H1 (cell line): Measurements from ENCODE around the gene SRRM3. TPM values are rescaled to one million over a fixed set of nuclear protein-coding genes. Genes with fewer than 3 reads are reported as not detected.

Experiments used
- BACH1 ChIP-seq: IDR thresholded peaks from 2 replicates; pipeline ENCODE4 v1.6.1; 2012; ENCODE audit warnings: low read length, improper control_type of control experiment
- BCL11A ChIP-seq, 2 experiments: IDR thresholded peaks; one replicate each; pipeline ENCODE4 v1.6.1; 2011; ENCODE audit warnings: low read depth in 2 of 2, low read length in 2 of 2, mild to moderate bottlenecking in 2 of 2
- CBX8 ChIP-seq: fragments of 300-800, 300-1000 bp; sonication (generic); IDR thresholded peaks from 2 replicates; pipeline ENCODE4 v1.7.1; 2016; ENCODE audit warnings: low read depth, low read length, borderline replicate concordance
- FOSL1 ChIP-seq: IDR thresholded peaks from 2 replicates; pipeline ENCODE4 v1.6.1; 2011; ENCODE audit warnings: mild to moderate bottlenecking, low read depth, low read length, moderate library complexity; ENCODE audit not compliant: insufficient read depth
- NANOG ChIP-seq: IDR thresholded peaks from 2 replicates; pipeline ENCODE4 v1.6.1; 2011; ENCODE audit warnings: low read length, low read depth, mild to moderate bottlenecking, inconsistent platforms; ENCODE audit not compliant: insufficient read depth, poor library complexity, severe bottlenecking
- RXRA ChIP-seq: IDR thresholded peaks from 2 replicates; pipeline ENCODE4 v1.6.1; 2011; ENCODE audit warnings: low read depth, mild to moderate bottlenecking, low read length, moderate library complexity; ENCODE audit not compliant: insufficient read depth
- SIN3A ChIP-seq, 2 experiments: IDR thresholded peaks in 1 of 2; conservative IDR thresholded peaks in 1 of 2; 2 replicates each; pipeline ENCODE4 v1.6.1; 2011 to 2012; ENCODE audit warnings: low read length in 2 of 2, improper control_type of control experiment in 1 of 2, low read depth in 1 of 2, mild to moderate bottlenecking in 1 of 2
- YY1 ChIP-seq: IDR thresholded peaks from 2 replicates; pipeline ENCODE4 v1.6.1; 2011; ENCODE audit warnings: low read depth, mild to moderate bottlenecking, low read length
- polyA plus RNA-seq, 7 experiments: library from polyadenylated mRNA; depleted of rRNA in 3 of 7; stranded (reverse) in 5 of 7; unstranded in 2 of 7; fragments of >200 nt in 5 of 7; fragments of 200-250 nt in 2 of 7; gene quantifications; 1 replicate in 5 of 7; 2 replicates in 1 of 7; 4 replicates in 1 of 7; pipeline versions ENCODE4 v1.2.1 to v1.2.3, GENCODE V29; 2011 to 2013; ENCODE audit warnings: missing spikeins in 2 of 7, mixed read lengths in 2 of 7
- total RNA-seq: library from RNA; stranded (reverse); fragmentation: NEBNext Ultra II Directional; extraction: Animal tissue kit (Norgen Biotek cat#: 25700); gene quantifications from 2 replicates; pipeline ENCODE4 v1.2.1, GENCODE V29; 2021

SRRM3 gene
- total and polyA plus RNA-seq, 2 of the 8 experiments (the other 6 are each of a cell fraction or from before 2014, with no cell fraction given), result 10.4 to 17.4 TPM

GRCh38 chr7:76285604-76286374 is 84.1 kb downstream of the SRRM3 start (continued):
- TF ChIP-seq YY1 (no peak), FOSL1 (no peak), SIN3A (conservative IDR thresholded peaks at IDR 0.05 in 1 of 2, IDR thresholded peaks at IDR 0.05 in 1 of 2; ENCODE audit: low read depth in 1 of 2, low read length in 2 of 2) (no peak), NANOG (no peak), BACH1 (no peak), RXRA (no peak), BCL11A (IDR thresholded peaks at IDR 0.05; ENCODE audit: low read depth in 2 of 2, low read length in 2 of 2) (no peak), CBX8 (no peak)
